H54 (cell line): ENCODE data around the gene GSE1.

Source experiments
- DNase-seq: peaks from one replicate; pipeline ENCODE4 v3.0.0; 2011; ENCODE audit warnings: low spot score, mixed read lengths; ENCODE audit not compliant: insufficient read length
- FAIRE-seq: peaks from 3 replicates; lab custom pipeline; 2011; peaks lifted over from hg19 to GRCh38; lab: Jason Lieb, UNC
- POLR2A ChIP-seq: IDR thresholded peaks from 2 replicates; pipeline ENCODE4 v1.6.1; 2011; ENCODE audit warnings: low read depth, mild to moderate bottlenecking, low read length

GSE1 gene

DNA sequence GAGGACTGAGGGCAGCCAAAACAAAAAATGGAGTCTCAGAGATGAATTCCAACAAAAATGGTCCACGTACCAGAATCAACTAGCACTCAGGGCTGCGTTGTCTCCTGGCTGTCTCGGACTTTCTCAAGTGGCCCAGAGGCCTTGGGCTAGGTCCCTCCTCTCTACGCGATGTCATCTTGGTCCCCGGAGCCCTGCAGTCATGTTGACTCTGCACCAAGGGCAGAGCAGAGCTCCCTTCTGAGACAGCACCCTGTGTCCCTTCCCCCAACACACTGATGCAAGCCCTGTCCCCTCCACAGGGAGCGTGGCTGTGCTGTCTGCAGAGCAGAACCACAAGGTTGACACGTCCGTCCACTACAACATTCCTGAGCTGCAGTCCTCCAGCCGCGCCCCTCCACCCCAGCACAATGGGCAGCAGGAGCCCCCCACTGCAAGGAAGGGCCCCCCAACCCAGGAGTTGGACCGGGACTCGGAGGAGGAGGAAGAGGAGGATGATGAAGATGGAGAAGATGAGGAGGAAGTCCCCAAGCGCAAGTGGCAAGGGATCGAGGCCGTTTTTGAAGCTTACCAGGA, 54.8 kb downstream of the GSE1 start:
- DNase-seq (no peak), FAIRE-seq (no peak)
- no peak for TF ChIP-seq POLR2A

DNA sequence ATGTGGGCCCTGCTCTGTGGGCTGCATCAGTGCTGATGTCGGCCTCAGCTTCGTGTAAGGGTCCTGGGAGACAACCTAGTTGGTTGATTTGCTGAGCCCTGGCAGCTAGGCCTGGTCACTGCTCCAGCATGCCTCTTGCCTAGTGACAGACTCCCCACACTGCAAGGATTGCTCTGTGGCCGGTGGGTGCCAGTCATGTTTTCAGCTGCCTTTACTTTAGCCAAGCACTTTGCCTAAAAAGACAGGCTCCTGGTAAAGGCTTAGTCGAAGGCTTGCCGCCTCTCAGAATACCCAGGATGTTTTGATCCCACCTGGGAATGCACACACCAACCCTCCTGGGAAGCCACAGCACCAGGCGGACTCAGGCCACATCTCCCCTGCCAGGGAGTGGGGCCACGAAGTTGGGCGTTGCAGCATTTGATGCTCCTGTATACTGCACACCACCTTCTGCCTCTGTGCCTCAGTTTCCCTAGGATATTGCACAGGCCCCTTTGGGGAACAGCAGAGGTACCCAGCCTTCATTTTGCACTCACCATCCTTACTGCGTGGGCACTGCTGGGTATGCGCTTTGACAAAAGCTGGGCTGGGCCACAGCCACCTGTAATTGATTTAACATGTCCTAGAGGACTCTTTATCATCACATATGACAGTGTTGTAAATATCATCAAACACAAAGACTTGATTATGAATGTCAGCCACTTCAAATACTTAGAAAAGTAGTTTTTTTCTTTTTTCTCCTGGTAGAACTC, 55.7 kb downstream of the GSE1 start:
- no peak for TF ChIP-seq POLR2A
- FAIRE-seq = no peak
- DNase-seq = no peak

DNA sequence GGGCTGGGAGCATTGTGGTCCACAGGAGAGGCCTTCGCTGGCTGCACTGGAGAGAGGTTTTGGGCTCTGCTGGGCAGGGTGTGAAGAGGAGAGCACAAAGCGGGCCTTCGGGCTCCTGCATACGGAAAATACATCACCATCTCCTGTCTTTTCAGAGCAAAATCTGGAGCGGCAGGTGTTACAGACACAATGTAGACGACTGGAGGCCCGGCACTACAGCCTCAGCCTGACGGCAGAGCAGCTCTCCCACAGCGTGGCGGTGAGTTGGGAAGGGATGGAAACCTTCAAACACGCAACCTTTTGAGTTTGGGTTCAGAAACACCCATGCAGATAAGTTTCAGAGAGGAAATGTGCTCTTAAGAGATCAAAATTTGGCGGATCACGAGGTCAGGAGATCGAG, 57.7 kb downstream of the GSE1 start:
- no peak for TF ChIP-seq POLR2A
- DNase-seq = no peak
- no peak for FAIRE-seq

DNA sequence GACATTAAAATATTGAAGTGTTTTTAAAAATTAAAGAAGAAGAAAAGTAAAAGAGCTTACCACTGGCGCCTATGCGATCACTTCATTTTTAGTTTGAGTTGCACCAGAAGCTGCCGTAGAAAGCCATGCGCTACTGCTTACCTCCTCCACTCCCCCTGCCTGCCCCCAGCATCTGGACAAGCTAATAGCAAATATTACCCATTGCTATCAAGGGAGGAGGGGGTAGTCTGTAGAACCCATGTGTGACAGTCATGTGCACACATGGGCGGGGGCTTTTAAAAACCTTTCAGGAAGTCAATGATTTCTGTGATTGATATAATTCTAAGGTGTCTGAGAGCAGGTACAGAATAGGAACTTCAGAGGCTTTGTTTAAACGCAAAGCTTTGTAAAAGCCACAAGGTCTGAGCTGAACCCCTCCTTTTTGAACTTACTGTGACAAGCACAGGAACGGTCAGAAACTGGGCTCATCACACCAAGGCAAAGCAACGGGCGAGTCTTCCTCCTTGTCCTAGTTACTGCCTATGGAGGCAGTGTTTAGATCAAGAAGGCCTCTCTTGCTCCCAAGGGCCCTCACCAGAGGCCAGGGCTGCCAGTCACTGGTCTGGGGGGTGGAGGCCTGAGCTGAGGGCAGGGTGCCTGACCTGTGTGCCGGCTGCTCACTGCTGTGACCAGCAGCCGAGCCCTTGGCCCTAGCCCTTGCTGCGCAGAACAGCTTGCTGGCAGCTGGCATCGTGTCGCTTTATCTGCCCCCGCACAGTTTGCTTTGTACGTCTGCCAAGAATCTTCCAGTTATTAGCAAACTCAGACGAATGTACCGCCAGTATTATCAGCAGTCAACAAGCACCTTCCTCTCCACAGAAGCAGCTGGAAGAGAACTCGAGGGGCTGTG, 60.7 kb downstream of the GSE1 start:
- no peak for TF ChIP-seq POLR2A
- no peak for FAIRE-seq
- no peak for DNase-seq

DNA sequence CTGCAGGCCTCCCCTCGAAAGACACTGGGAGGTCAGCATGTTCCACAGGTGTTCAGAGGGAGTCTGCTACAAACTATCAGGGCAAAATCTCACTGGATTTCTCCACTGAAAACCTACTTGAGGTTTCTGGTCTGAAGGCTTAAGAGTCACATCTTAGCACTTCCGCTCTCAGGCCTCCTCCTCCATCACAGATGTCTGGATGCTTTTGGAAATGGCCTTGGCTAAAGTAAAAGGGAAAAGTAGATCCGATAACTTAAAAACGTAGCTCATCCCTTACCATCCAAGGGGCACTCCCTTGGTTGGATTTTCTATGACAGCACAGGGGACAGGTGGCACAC, 61.3 kb downstream of the GSE1 start:
- TF ChIP-seq POLR2A = no peak
- FAIRE-seq (no peak), DNase-seq (no peak)

DNA sequence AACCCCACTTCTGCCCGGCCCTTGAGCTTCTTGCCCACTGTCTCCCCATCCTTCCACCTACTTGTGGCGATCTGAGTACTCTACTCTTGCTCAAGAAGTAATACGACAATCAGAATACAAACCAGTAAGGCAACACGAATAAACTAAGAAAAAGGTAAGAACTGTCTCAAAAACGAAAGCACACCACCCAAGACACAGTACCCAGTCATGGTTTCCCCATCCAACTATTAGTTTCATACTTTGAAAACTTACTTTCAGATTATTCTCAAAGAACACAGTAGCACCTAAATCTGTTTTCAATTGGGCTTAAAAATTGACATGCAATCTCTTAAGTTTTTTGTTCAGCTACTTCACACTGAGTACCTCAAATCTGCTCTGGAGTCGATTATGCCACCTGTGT, 61.7 kb downstream of the GSE1 start:
- FAIRE-seq = no peak
- no peak for TF ChIP-seq POLR2A
- DNase-seq = no peak

DNA sequence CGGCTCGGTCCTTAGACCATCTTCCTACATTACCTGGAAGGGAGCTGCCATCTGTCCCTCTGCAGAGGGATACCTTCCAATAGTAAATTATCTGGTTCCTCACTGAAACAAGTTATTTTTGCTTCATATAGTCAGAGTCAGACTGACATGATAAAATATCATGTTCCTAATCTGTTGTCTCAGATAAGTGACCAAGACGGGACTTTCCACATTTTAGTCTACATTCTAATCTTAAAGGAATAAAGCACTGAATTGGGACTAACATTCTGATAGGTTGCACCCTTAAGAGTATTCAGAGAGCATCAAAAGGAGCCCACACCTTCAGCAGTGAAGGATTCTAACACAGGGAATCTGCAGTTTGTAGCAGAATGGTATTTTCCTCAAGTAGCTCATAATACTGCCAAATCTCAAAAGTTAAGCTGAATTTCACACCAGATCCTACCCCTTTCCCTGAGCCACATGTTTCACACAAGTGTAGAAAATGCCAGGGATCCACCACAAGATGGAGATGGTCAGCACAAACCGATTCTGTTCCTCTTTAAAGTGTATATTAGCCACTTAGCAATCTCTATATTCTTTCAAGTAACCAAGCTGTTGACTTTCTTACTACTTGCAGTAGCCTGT, 62.2 kb downstream of the GSE1 start:
- no peak for FAIRE-seq
- no peak for DNase-seq
- TF ChIP-seq POLR2A = no peak

DNA sequence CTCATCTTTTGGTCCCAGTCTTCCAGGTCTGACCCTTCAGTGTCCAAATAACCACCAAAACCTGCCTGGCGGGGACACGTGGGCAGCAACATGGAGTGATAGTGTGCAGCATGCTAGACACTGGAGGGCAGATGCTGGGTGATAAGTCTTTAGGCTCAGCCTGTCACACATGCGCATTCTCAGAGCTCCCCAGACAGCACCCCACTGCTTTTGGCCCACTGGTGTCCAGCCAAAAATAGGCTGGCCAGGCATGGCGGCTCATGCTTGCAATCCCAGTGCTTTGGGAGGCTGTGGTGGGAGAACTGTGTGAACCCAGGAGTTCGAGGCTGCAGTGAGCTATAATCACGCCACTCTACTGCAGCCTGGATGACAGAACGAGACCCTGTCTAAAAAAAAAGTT, 63.3 kb downstream of the GSE1 start:
- TF ChIP-seq POLR2A = no peak
- no peak for FAIRE-seq

DNA sequence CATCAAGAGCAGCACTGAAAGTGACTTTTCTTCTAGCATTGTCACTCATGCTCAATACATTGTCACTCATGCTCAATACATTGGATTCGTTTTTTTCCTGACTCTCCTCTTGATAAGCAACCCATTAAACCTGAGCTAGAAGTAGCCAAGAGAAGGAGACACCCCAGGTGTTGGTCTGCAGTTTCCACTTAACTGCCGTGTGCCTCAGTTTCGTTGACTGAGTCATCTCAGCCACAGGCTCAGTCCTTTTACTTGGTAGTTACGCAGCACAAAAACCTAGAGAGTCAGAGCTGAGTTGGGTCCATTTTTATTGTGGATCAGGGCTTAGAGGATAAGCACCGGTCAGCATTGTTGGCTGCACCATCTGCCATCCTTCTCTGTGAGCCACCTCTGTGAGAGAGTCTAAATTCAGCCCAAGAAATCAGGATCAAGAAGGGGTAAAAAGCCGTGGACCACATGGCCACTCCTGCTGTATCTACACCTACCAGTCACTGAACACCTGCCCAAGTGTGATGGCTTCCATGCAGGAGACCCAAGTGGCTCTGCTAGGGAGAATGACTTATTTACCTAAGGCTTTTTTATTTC, 64.4 kb downstream of the GSE1 start:
- DNase-seq (no peak), FAIRE-seq (no peak)
- no peak for TF ChIP-seq POLR2A

More for the DNA sequence above, 63.3 kb downstream of the GSE1 start:
- no peak for DNase-seq

DNA sequence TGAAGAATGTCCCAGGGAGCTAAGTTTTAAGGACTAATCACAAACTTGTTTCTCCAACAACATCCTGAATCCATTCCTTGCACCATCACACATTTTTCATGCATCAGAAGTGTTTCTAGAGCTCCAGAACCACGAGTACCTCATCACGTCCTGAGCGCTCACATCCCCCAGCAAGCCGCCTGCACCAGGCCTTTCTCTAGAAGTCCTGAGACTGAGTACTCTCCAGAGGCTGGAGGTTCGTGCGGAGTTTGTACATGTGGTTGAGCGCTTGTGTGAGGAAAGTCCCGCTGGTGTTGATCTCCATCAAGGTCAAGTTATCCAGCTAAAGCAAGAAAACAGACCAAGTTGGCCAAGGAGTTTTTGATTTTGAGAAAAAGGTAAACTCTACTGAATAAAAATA, 64.9 kb downstream of the GSE1 start:
- no peak for FAIRE-seq
- no peak for TF ChIP-seq POLR2A

DNA sequence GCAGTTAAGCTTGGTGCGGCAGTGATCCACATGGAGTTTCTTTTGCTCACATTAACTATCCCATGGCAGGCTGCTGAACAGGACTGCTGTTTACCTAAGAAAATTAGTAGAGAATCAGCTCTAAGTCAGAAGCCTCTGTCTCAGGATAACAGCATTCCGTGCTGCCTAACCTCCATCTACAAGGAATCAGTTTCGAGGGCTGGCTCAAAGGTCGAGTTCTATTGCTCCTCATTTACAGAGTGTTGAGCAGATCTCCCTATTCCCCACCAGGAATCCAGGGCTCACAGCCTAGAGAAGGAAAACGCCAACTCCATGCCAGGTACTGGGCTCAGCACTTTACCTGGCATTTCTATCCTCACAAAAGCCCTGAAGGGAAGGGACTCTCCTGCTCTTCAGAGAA, 65.7 kb downstream of the GSE1 start:
- no peak for FAIRE-seq
- no peak for DNase-seq
- no peak for TF ChIP-seq POLR2A

More for the DNA sequence above, 64.9 kb downstream of the GSE1 start:
- no peak for DNase-seq

DNA sequence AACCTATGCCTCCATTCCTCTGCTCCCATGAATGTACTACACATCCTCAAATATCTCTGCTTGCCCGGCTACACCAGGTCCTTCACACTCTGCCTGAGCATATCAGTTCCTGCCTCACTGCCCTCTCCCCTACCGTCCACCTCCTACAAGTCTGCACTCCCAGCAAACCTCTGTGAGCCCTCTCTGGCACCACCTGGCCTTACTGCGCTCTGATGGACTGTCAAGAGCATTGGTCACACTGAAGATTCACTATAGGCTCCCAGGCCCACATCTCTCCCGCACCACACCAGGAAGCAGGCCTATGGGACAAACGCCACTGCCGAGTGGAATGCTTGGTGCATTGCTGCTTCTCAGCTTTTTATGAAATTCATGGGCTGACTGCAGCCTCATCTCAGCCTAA, 66.7 kb downstream of the GSE1 start:
- DNase-seq = no peak
- FAIRE-seq = no peak
- no peak for TF ChIP-seq POLR2A

DNA sequence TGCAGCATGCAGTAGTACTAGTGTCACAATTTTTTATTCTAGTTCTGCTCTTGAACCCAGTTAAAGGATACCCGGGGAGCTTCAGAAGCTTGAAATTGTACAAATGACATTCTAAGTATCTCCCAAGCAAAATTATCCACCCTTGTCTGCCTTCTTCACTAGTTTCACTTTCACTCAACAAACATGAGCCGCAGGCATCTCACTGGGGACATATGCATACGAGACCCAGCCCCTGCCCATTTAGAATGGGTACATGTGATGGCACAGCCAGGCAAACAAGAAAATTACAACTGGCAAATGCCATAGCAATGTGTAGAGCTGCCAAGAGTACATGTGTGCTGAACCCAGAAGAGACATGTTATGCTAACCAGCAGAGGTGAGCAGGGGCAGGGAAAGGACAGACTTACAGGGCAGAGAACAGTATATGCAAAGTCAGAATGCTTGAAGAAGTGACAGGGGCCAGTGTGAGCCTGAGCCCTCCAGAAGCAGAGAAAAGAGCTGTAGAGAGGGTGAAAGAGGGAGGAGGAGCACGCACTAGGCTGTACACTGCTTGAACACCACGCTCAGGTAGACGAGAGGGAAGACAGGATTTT, 67.3 kb downstream of the GSE1 start:
- no peak for DNase-seq
- FAIRE-seq = no peak
- TF ChIP-seq POLR2A = no peak

DNA sequence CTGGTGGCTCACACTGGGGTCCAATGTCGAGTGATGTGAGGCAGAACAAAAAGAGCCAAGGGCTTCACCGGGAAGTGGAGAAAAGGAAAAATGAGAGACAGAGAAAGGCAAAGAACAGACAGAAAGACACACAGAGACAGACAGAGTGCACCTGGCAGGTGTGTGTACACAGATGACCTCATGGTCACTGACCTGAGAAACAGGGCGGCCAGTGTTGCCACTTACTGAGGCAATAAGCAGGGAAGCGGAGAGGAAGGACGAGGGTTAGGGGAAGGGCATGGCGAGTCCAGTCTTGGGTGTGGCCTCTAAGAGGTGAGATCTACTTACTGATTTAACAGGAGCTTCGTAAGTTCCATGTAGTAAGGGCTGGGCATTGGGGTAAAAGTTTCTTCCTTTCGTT, 68.1 kb downstream of the GSE1 start:
- FAIRE-seq (no peak), DNase-seq (no peak)
- no peak for TF ChIP-seq POLR2A
